Neural progenitor cell (in vitro differentiated cells): ENCODE results near the gene OR5V1. TPM values are rescaled to one million over a fixed set of nuclear protein-coding genes. Genes with fewer than 3 reads are reported as not detected.

ENCODE experiments used
- DNase-seq: peaks from one replicate; pipeline ENCODE4 v3.0.0-alpha.2; 2016; ENCODE audit warnings: low spot score
- H2AFZ ChIP-seq: fragments of 200-600 bp; sonication (generic); replicated peaks from 2 replicates; pipeline ENCODE4 v1.6.1; 2016; ENCODE audit warnings: antibody characterized with exemption
- H3F3A ChIP-seq: fragments of 200-600 bp; sonication (generic); 2 replicates; pipeline ENCODE4 v1.6.1; 2016; ENCODE audit warnings: antibody characterized with exemption, low read depth
- H3K27ac ChIP-seq: fragments of 200-600 bp; sonication (generic); 2 replicates; pipeline ENCODE4 v1.5.1; 2016; ENCODE audit warnings: mild to moderate bottlenecking
- H3K27me3 ChIP-seq: fragments of 200-600 bp; sonication (generic); 2 replicates; pipeline ENCODE4 v1.6.1; 2016; ENCODE audit warnings: mild to moderate bottlenecking, moderate library complexity
- H3K36me3 ChIP-seq: fragments of 200-600 bp; sonication (generic); 2 replicates; pipeline ENCODE4 v1.5.1; 2016
- H3K4me1 ChIP-seq: fragments of 200-600 bp; sonication (generic); 2 replicates; pipeline ENCODE4 v1.6.1; 2016; ENCODE audit warnings: mixed run types
- H3K4me2 ChIP-seq: fragments of 200-600 bp; sonication (generic); 2 replicates; pipeline ENCODE4 v1.6.1; 2016
- H3K4me3 ChIP-seq: fragments of 200-600 bp; sonication (generic); 2 replicates; pipeline ENCODE4 v1.5.1; 2016
- H3K79me2 ChIP-seq: fragments of 200-600 bp; sonication (generic); 2 replicates; pipeline ENCODE4 v1.6.1; 2016; ENCODE audit warnings: low read depth
- H3K9ac ChIP-seq: fragments of 200-600 bp; sonication (generic); 2 replicates; pipeline ENCODE4 v1.6.1; 2016
- H3K9me3 ChIP-seq: fragments of 200-600 bp; sonication (generic); 2 replicates; pipeline ENCODE4 v1.5.1; 2016; ENCODE audit warnings: low read depth
- H4K20me1 ChIP-seq: fragments of 200-600 bp; sonication (generic); 2 replicates; pipeline ENCODE4 v1.6.1; 2016; ENCODE audit warnings: low read depth
- H3K27ac Mint-ChIP-seq: 3 replicates; pipeline ENCODE4 v1.8.0; 2021; ENCODE audit warnings: mixed read lengths
- H3K27me3 Mint-ChIP-seq: 2 replicates; pipeline ENCODE4 v1.8.0; 2022; ENCODE audit warnings: low read depth, mild to moderate bottlenecking, inconsistent platforms, moderate library complexity, mixed read lengths; ENCODE audit not compliant: insufficient read depth
- H3K36me3 Mint-ChIP-seq: 3 replicates; pipeline ENCODE4 v1.8.0; 2021; ENCODE audit warnings: mixed read lengths
- H3K4me1 Mint-ChIP-seq: 3 replicates; pipeline ENCODE4 v1.8.0; 2021; ENCODE audit warnings: mixed read lengths
- H3K4me3 Mint-ChIP-seq: 3 replicates; pipeline ENCODE4 v1.8.0; 2021; ENCODE audit warnings: mild to moderate bottlenecking, moderate library complexity, mixed read lengths
- H3K9me3 Mint-ChIP-seq: 3 replicates; pipeline ENCODE4 v1.8.0; 2020; ENCODE audit warnings: mixed read lengths
- total RNA-seq: library from RNA; depleted of rRNA; stranded (reverse); fragments of >200 nt; gene quantifications from 2 replicates; pipeline ENCODE4 v1.2.3, GENCODE V29; 2015; ENCODE audit warnings: low replicate concordance
- TF ChIP-seq, protein P1 (sequence below): fragments of 200-600 bp; sonication (generic); IDR thresholded peaks from 2 replicates; pipeline ENCODE4 v1.5.1; 2017; ENCODE audit warnings: antibody characterized with exemption, mild to moderate bottlenecking

OR5V1 gene
- total RNA-seq, 1 donor from 2014 or later: not detected

GRCh38 chr6:29319931-29320330, 48.7 kb downstream of the OR5V1 start:
- Histone ChIP-seq H3K4me3 (no peak overlapping the region), H2AFZ (no peak overlapping the region), H3K4me1 (no peaks in the 10 kb centered on the region), H3F3A (no peaks in the 10 kb centered on the region), H3K27me3 (no peaks in the 10 kb centered on the region), H3K9ac (no peak overlapping the region), H3K36me3 (no peaks in the 10 kb centered on the region), H4K20me1 (no peaks in the 10 kb centered on the region), H3K9me3 (no peaks in the 10 kb centered on the region), H3K27ac (no peak overlapping the region), H3K79me2 (no peaks in the 10 kb centered on the region), H3K4me2 (no peak overlapping the region)
- H3K9me3 Mint-ChIP-seq: no peaks in the 10 kb centered on the region
- no peak for DNase-seq
- H3K36me3 Mint-ChIP-seq: no peaks in the 10 kb centered on the region
- no peak overlapping the region for H3K27ac Mint-ChIP-seq
- no peaks in the 10 kb centered on the region for H3K27me3 Mint-ChIP-seq
- no peaks in the 10 kb centered on the region for H3K4me1 Mint-ChIP-seq
- no peak overlapping the region for H3K4me3 Mint-ChIP-seq
- TF ChIP-seq, protein P1, sequence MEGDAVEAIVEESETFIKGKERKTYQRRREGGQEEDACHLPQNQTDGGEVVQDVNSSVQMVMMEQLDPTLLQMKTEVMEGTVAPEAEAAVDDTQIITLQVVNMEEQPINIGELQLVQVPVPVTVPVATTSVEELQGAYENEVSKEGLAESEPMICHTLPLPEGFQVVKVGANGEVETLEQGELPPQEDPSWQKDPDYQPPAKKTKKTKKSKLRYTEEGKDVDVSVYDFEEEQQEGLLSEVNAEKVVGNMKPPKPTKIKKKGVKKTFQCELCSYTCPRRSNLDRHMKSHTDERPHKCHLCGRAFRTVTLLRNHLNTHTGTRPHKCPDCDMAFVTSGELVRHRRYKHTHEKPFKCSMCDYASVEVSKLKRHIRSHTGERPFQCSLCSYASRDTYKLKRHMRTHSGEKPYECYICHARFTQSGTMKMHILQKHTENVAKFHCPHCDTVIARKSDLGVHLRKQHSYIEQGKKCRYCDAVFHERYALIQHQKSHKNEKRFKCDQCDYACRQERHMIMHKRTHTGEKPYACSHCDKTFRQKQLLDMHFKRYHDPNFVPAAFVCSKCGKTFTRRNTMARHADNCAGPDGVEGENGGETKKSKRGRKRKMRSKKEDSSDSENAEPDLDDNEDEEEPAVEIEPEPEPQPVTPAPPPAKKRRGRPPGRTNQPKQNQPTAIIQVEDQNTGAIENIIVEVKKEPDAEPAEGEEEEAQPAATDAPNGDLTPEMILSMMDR: no peak

Other genes starting within 250 kb of the OR5V1 start
- 0.09 TPM in 1 of 2 replicates, not detected in the other for gene OR2J2, start 198.0 kb downstream of the OR5V1 start, total RNA-seq
- gene OR14J1, start 67.2 kb downstream of the OR5V1 start, total RNA-seq: 0.03 TPM in 1 of 2 replicates, not detected in the other
- not detected in 2 replicates for gene OR12D3, start 6.4 kb upstream of the OR5V1 start, total RNA-seq
- not detected in 2 replicates for gene OR12D2, start 26.8 kb upstream of the OR5V1 start, total RNA-seq
- gene OR12D1, start 46.1 kb upstream of the OR5V1 start, total RNA-seq: not detected in 2 replicates
- gene OR10C1, start 70.4 kb upstream of the OR5V1 start, total RNA-seq: not detected in 2 replicates
- not detected in 2 replicates for gene OR11A1, start 88.2 kb upstream of the OR5V1 start, total RNA-seq
- gene OR2H1, start 88.3 kb upstream of the OR5V1 start, total RNA-seq: not detected in 2 replicates
- not detected in 2 replicates for gene MAS1L, start 119.1 kb upstream of the OR5V1 start, total RNA-seq
- gene UBD, start 190.9 kb upstream of the OR5V1 start, total RNA-seq: not detected in 2 replicates
- not detected in 2 replicates for gene OR2H2, start 216.3 kb upstream of the OR5V1 start, total RNA-seq